Osteocyte (in vitro differentiated cells): ENCODE measurements around the gene PROSER3. TPM values are rescaled to one million over a fixed set of nuclear protein-coding genes. Genes with fewer than 3 reads are reported as not detected.

Source experiments
- DNase-seq: peaks from one replicate; pipeline ENCODE4 v3.0.0; 2021; ENCODE audit warnings: mixed read lengths; ENCODE audit not compliant: unreplicated experiment; ENCODE audit errors: extremely low spot score
- H3K27ac Mint-ChIP-seq: one replicate; pipeline ENCODE4 v1.8.0; 2021; ENCODE audit warnings: mild to moderate bottlenecking, mixed read lengths; ENCODE audit not compliant: unreplicated experiment
- H3K27me3 Mint-ChIP-seq: one replicate; pipeline ENCODE4 v1.8.0; 2021; ENCODE audit warnings: mixed read lengths; ENCODE audit not compliant: unreplicated experiment
- H3K36me3 Mint-ChIP-seq: one replicate; pipeline ENCODE4 v1.8.0; 2021; ENCODE audit warnings: mixed read lengths; ENCODE audit not compliant: unreplicated experiment
- H3K4me1 Mint-ChIP-seq: one replicate; pipeline ENCODE4 v1.8.0; 2021; ENCODE audit warnings: mixed read lengths; ENCODE audit not compliant: unreplicated experiment
- H3K4me3 Mint-ChIP-seq: one replicate; pipeline ENCODE4 v1.8.0; 2021; ENCODE audit warnings: mild to moderate bottlenecking, moderate library complexity, mixed read lengths; ENCODE audit not compliant: unreplicated experiment
- H3K9me3 Mint-ChIP-seq: one replicate; pipeline ENCODE4 v1.8.0; 2021; ENCODE audit warnings: mixed read lengths; ENCODE audit not compliant: unreplicated experiment
- long read RNA-seq: library from polyadenylated mRNA; unstranded; transcript quantifications from one replicate; pipeline ENCODE4 v2.0.0, GENCODE V29; 2021
- total RNA-seq: library from RNA; stranded (reverse); gene quantifications from 2 replicates; pipeline ENCODE4 v1.2.1, GENCODE V29; 2021
- TF ChIP-seq, protein P1 (sequence below): fragments of 200-600 bp; sonication (generic); IDR thresholded peaks from 2 replicates; pipeline ENCODE4 v1.5.0; 2021; ENCODE audit warnings: antibody characterized with exemption, mild to moderate bottlenecking, moderate library complexity

Gene PROSER3
- total RNA-seq = 19.8 and 20.9 TPM in 2 replicates
- long read RNA-seq, partial matches to known transcripts = 0 of 1 reads
- long read RNA-seq, other reads (novel, unspliced or antisense) = 1 of 1 reads

DNA sequence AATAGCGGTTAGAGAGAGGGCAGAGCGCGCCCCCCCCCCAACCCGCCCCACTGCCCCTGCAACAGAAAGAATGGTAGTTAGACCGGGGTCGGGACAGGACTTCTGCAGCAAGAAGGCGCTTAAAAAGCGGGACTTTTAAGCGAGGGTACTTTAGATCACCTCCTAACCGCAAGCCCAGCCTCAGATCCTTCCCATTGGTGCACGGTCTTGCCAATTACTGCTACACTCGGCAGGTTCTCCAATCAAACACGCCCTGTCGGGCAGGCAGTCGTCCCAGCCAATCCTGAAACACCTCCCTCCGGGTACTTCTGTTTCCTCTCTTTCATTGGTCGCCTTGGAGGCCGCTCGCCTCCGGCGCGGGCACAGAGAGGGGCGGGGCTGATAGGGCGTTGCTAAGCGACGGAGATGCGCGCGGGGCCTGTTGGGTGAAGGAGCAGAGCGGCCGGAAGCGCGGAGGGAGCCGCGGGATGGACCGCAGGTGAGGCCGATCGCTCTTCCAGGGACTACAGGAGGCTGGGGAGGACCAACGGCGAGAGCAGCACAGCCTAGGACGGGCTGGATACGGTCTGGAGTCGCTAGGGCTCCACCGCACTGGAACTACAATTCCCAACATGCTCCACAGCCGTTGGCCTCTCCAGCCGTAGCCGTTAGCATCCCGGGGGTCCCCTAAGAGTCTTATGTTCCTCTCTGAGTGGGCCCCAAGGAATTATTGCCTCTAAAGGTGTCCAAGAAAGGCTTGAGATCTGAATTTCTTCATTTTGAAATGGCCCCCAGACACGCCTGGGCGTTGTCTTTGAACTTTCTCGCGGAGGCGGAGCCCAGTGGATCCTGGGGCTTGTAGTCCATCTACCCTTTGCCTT is at the start of gene PROSER3:
Gene PROSER3, plus strand, starts transcription at position 428 of the 860 bp plus-strand sequence. Its CDS starts 40 bp downstream, at position 468.
- peaks cover 13% of the 10 kb centered on the region for H3K36me3 Mint-ChIP-seq
- peak within 1 kb of the TSS; percentile 96 for H3K27ac Mint-ChIP-seq
- DNase-seq = peak; percentile 99
- peak within 1 kb of the TSS; percentile 87 for H3K4me3 Mint-ChIP-seq
- H3K4me1 Mint-ChIP-seq = peaks cover 25% of the 10 kb centered on the region
- H3K9me3 Mint-ChIP-seq = no peaks in the 10 kb centered on the region
- TF ChIP-seq, protein P1, sequence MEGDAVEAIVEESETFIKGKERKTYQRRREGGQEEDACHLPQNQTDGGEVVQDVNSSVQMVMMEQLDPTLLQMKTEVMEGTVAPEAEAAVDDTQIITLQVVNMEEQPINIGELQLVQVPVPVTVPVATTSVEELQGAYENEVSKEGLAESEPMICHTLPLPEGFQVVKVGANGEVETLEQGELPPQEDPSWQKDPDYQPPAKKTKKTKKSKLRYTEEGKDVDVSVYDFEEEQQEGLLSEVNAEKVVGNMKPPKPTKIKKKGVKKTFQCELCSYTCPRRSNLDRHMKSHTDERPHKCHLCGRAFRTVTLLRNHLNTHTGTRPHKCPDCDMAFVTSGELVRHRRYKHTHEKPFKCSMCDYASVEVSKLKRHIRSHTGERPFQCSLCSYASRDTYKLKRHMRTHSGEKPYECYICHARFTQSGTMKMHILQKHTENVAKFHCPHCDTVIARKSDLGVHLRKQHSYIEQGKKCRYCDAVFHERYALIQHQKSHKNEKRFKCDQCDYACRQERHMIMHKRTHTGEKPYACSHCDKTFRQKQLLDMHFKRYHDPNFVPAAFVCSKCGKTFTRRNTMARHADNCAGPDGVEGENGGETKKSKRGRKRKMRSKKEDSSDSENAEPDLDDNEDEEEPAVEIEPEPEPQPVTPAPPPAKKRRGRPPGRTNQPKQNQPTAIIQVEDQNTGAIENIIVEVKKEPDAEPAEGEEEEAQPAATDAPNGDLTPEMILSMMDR = no peak
- H3K27me3 Mint-ChIP-seq = no peaks in the 10 kb centered on the region

DNA sequence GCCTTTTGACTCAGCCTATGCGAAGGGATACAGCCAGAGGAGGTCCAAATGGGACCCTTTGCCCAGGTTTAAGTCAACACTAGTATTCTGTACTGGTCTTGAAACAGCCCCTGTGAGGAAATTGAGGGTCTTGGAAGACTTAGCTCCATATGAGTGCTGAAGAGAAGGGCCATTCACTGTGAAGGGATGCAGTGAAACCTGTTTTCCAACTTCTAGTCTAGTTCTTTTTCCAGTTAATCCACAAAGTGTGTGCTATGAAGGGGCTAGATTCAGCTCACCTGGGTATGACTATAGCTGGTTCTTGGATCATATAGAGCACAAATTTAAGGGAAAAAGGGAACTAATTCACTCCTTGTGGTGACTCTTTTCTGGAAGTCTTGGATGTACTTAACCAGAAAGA is 49.6 kb upstream of the PROSER3 start:
- H3K27ac Mint-ChIP-seq = no peak overlapping the region
- H3K9me3 Mint-ChIP-seq = no peaks in the 10 kb centered on the region
- DNase-seq = no peak
- peaks cover 3% of the 10 kb centered on the region for H3K27me3 Mint-ChIP-seq
- H3K36me3 Mint-ChIP-seq = no peaks in the 10 kb centered on the region
- no peaks in the 10 kb centered on the region for H3K4me1 Mint-ChIP-seq
- H3K4me3 Mint-ChIP-seq = no peak overlapping the region
- TF ChIP-seq, protein P1 = no peak

- TF ChIP-seq, protein P1 = no peak
- Mint-ChIP-seq H3K27ac (no peak overlapping the region), H3K4me3 (no peak overlapping the region), H3K4me1 (peaks cover 8% of the 10 kb centered on the region), H3K27me3 (no peaks in the 10 kb centered on the region), H3K36me3 (no peaks in the 10 kb centered on the region), H3K9me3 (no peaks in the 10 kb centered on the region)
- no peak for DNase-seq
These were observed 46.9 kb upstream of the PROSER3 start for GRCh38 chr19:35710784-35711723.

GRCh38 chr19:35712567-35713505 is 45.1 kb upstream of the PROSER3 start:
- no peaks in the 10 kb centered on the region for H3K27me3 Mint-ChIP-seq
- no peak for DNase-seq
- TF ChIP-seq, protein P1 = no peak
- peaks cover 16% of the 10 kb centered on the region for H3K4me1 Mint-ChIP-seq
- no peaks in the 10 kb centered on the region for H3K36me3 Mint-ChIP-seq
- H3K4me3 Mint-ChIP-seq = no peak overlapping the region
- H3K9me3 Mint-ChIP-seq = no peaks in the 10 kb centered on the region
- H3K27ac Mint-ChIP-seq = no peak overlapping the region
